ENCODE results near the gene ITGB8.

The ITGB8 gene

GRCh38 chr7:20456701-20457100 lies 126.0 kb downstream of the ITGB8 start:
- TF ChIP-seq GATA2 (IDR thresholded peaks at IDR 0.05; ENCODE audit: low read depth, low read length) (no peak), GATA3 (IDR thresholded peaks at IDR 0.05; ENCODE audit: low read depth, low read length) (no peak)

- no peak for TF ChIP-seq GATA3 (IDR thresholded peaks at IDR 0.05; ENCODE audit: low read depth, low read length)
- no peak for TF ChIP-seq GATA2 (IDR thresholded peaks at IDR 0.05; ENCODE audit: low read depth, low read length)
These were observed 127.8 kb downstream of the ITGB8 start for GRCh38 chr7:20458521-20458920.

DNA sequence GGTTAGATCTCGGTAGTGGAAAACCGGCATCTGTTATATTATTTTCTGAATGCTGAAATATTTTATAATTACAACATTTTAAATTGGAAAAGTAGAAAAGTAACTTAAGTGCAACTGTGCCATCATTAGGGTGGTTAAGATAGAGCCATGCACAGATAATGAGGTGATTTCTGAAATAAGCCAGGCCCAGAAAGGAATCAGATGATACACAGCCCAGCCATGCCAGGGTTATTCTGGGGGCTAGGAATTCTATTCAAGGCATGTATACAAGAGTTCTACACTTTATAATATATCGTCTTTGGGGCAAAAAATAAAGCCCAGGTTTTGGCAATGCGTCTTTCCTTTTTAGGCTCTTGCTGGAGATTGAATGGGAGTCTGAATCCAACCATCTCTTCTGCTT lies 128.7 kb downstream of the ITGB8 start:
- TF ChIP-seq GATA3 (IDR thresholded peaks at IDR 0.05; ENCODE audit: low read depth, low read length) (no peak), GATA2 (IDR thresholded peaks at IDR 0.05; ENCODE audit: low read depth, low read length) (no peak)

DNA sequence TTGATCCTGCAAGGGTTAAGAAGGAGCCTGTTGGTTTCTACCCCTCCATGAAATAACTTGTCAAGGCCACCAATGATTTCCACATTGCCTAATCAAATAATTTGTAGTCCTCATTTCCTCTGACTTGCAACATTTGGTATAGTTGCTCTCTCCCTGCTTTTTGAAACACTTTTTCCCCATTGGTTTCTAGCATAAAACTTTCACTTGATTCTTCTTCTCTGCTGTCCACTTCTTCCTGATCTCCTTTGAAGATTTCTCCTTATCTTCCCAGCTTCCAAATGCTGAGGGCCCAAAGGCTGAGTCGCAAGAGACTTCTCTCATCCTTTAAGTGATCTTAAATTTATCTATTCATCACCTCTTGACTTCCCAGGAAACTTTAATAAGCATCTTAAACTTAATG lies 134.2 kb downstream of the ITGB8 start:
- no peak for TF ChIP-seq GATA2 (IDR thresholded peaks at IDR 0.05; ENCODE audit: low read depth, low read length)
- TF ChIP-seq GATA3 (IDR thresholded peaks at IDR 0.05; ENCODE audit: low read depth, low read length) = no peak

All from SH-SY5Y (cell line).